GM12878 (cell line): ENCODE measurements around the gene TCF12. TPM values are rescaled to one million over a fixed set of nuclear protein-coding genes. Genes with fewer than 3 reads are reported as not detected.

Experiments
- ATAC-seq: fragments of 200-7000 bp; cut with Tn5 transposase; 3 replicates; pipeline ENCODE4 v1.9.1; 2020; ENCODE audit warnings: mild to moderate bottlenecking, moderate library complexity
- BruUV-seq: library from RNA; stranded (reverse); fragments of 400-500 nt; replicated peaks from 2 replicates; lab custom pipeline; 2021; lab: Mats Ljungman, UMichigan
- CTCF ChIA-PET: fragments of 300-600 bp; sonication (Branson Sonifier 250); formaldehyde crosslinking; extraction: SDS; loops from one replicate; lab custom pipeline; 2021; ENCODE audit warnings: inconsistent platforms; lab: Yijun Ruan, JAX
- POLR2A ChIA-PET: fragments of 350-600 bp; formaldehyde crosslinking; extraction: SDS; loops from one replicate; lab custom pipeline; 2021; ENCODE audit warnings: inconsistent platforms; lab: Charles Lee
- RAD21 ChIA-PET: fragments of 300-600 bp; sonication (Branson Sonifier 250); formaldehyde crosslinking; loops from one replicate; lab custom pipeline; 2023; ENCODE audit warnings: antibody characterized with exemption; ENCODE audit not compliant: unreplicated experiment; lab: Charles Lee
- SMC1A ChIA-PET: fragments of 300-600 bp; sonication (Branson Sonifier 250); formaldehyde crosslinking; loops from one replicate; lab custom pipeline; 2023; ENCODE audit not compliant: unreplicated experiment, uncharacterized antibody; lab: Charles Lee
- DNase-seq: peaks from one replicate; pipeline ENCODE4 v3.0.0-alpha.2; 2011; ENCODE audit warnings: low read depth, low spot score
- FAIRE-seq: peaks from 3 replicates; lab custom pipeline; 2011; peaks lifted over from hg19 to GRCh38; lab: Jason Lieb, UNC
- H2AFZ ChIP-seq: 2 replicates; pipeline ENCODE4 v1.6.0; 2011; ENCODE audit warnings: low read depth, low read length, control low read depth; ENCODE audit not compliant: control insufficient read depth
- H3K27ac ChIP-seq: 2 replicates; pipeline ENCODE4 v1.5.1; 2011; ENCODE audit warnings: control low read depth; ENCODE audit not compliant: control insufficient read depth, insufficient read depth
- H3K27me3 ChIP-seq, 2 experiments: replicated peaks in 1 of 2; 2 replicates each; pipeline versions ENCODE4 v1.6.0 to v1.6.1; 2011; ENCODE audit warnings: low read length in 1 of 2; ENCODE audit not compliant: control insufficient read depth in 2 of 2, insufficient read depth in 2 of 2
- H3K36me3 ChIP-seq, 2 experiments: 2 replicates each; pipeline ENCODE4 v1.5.1; 2011; ENCODE audit warnings: low read length in 1 of 2; ENCODE audit not compliant: control insufficient read depth in 2 of 2, insufficient read depth in 2 of 2
- H3K4me1 ChIP-seq: 2 replicates; pipeline ENCODE4 v1.6.1; 2011; ENCODE audit warnings: mild to moderate bottlenecking, low read length, moderate library complexity, mixed read lengths; ENCODE audit not compliant: control insufficient read depth, insufficient read depth
- H3K4me2 ChIP-seq: 2 replicates; pipeline ENCODE4 v1.6.0; 2011; ENCODE audit warnings: control low read depth; ENCODE audit not compliant: control insufficient read depth, insufficient read depth
- H3K4me3 ChIP-seq: fragments of 200-600 bp; sonication (generic); 2 replicates; pipeline ENCODE4 v1.5.1; 2016
- H3K79me2 ChIP-seq: 2 replicates; pipeline ENCODE4 v1.6.0; 2011; ENCODE audit warnings: low read length; ENCODE audit not compliant: control insufficient read depth, insufficient read depth
- H3K9ac ChIP-seq: 2 replicates; pipeline ENCODE4 v1.8.0; 2011; ENCODE audit warnings: low read length, control low read depth, mixed read lengths; ENCODE audit not compliant: control insufficient read depth, insufficient read depth
- H3K9me3 ChIP-seq: replicated peaks from 3 replicates; pipeline ENCODE4 v1.5.1; 2011; ENCODE audit warnings: mild to moderate bottlenecking, low read length; ENCODE audit not compliant: control insufficient read depth, insufficient read depth
- H4K20me1 ChIP-seq: 2 replicates; pipeline ENCODE4 v1.6.0; 2011; ENCODE audit not compliant: control insufficient read depth, insufficient read depth
- ATF7 ChIP-seq: fragments of 450-650 bp; IDR thresholded peaks from 2 replicates; pipeline ENCODE4 v1.6.1; 2016; ENCODE audit warnings: low read depth, mild to moderate bottlenecking
- EED ChIP-seq: sonication (generic); IDR thresholded peaks from 2 replicates; pipeline ENCODE4 v1.6.1; 2016; ENCODE audit warnings: antibody characterized with exemption, low read depth
- ETV6 ChIP-seq, 2 experiments: fragments of 450-650 bp in 1 of 2; IDR thresholded peaks in 1 of 2; conservative IDR thresholded peaks in 1 of 2; 2 replicates each; pipeline ENCODE4 v1.6.1; 2014; ENCODE audit warnings: antibody characterized with exemption in 1 of 2, borderline replicate concordance in 1 of 2, low read depth in 1 of 2, mild to moderate bottlenecking in 1 of 2, moderate library complexity in 1 of 2
- EZH2 ChIP-seq: IDR thresholded peaks from 2 replicates; pipeline ENCODE4 v1.6.1; 2012; ENCODE audit warnings: low read depth, mild to moderate bottlenecking, control low read depth, inconsistent platforms, low read length, borderline replicate concordance; ENCODE audit not compliant: control insufficient read depth
- HDAC2 ChIP-seq: fragments of 200-600 bp; sonication (generic); IDR thresholded peaks from 2 replicates; pipeline ENCODE4 v1.6.1; 2017
- NR2C2 ChIP-seq: IDR thresholded peaks from 2 replicates; pipeline ENCODE4 v1.6.1; 2011; ENCODE audit warnings: borderline replicate concordance, low read depth; ENCODE audit not compliant: control insufficient read depth, insufficient read length
- POLR2AphosphoS2 ChIP-seq: IDR thresholded peaks from 2 replicates; pipeline ENCODE4 v1.6.1; 2011; ENCODE audit warnings: low read depth, mild to moderate bottlenecking, low read length, improper control_type of control experiment, moderate library complexity
- SMARCA5 ChIP-seq: fragments of 450-650 bp; IDR thresholded peaks from 2 replicates; pipeline ENCODE4 v1.6.1; 2017; ENCODE audit warnings: mild to moderate bottlenecking
- TARDBP ChIP-seq: IDR thresholded peaks from 2 replicates; pipeline ENCODE4 v1.6.1; 2016; ENCODE audit warnings: borderline replicate concordance
- TCF3 ChIP-seq: IDR thresholded peaks from 2 replicates; pipeline ENCODE4 v1.6.1; 2012; ENCODE audit warnings: low read depth, mild to moderate bottlenecking, low read length, borderline replicate concordance; ENCODE audit not compliant: insufficient read depth
- WGBS: methylation state at CpG from one replicate; pipeline ENCODE4 v1.1.6; 2016; ENCODE audit warnings: low lambda C conversion rate; ENCODE audit not compliant: insufficient replicate concordance, insufficient coverage; ENCODE audit errors: missing lambda C conversion rate; 5-methylcytosine and 5-hydroxymethylcytosine counted together
- in situ Hi-C: fragments of 300-500 bp; cut with MboI; formaldehyde crosslinking; loops from 9 replicates; pipeline ENCODE4 v1.14.3; 2018; ENCODE audit warnings: mixed read lengths
- intact Hi-C: fragments of 100-400 bp; cut with micrococcal nuclease; formaldehyde crosslinking; loops from one replicate; pipeline ENCODE4 v1.14.2; 2022; ENCODE audit not compliant: unreplicated experiment
- polyA plus RNA-seq, 11 experiments: library from polyadenylated mRNA; depleted of rRNA in 4 of 11; unstranded in 6 of 11; stranded (reverse) in 5 of 11; fragments of >200 nt; fragmentation: Nextera tagmentation in 4 of 11; fragmentation: Illumina TruSeq in 1 of 11; extraction: Ambion mirVana in 4 of 11; extraction: Trizol in 1 of 11; gene quantifications; 1 replicate in 1 of 11; 2 replicates in 10 of 11; pipeline versions ENCODE4 v1.2.1 to v1.2.3, GENCODE V29; 2011 to 2016; ENCODE audit warnings: inconsistent platforms in 2 of 11, missing spikeins in 2 of 11, low read depth in 1 of 11
- total RNA-seq, 4 experiments: library from RNA; depleted of rRNA in 3 of 4; stranded (reverse); fragments of >200 nt in 3 of 4; fragmentation: Illumina TruSeq in 1 of 4; extraction: Trizol in 1 of 4; gene quantifications; 2 replicates each; pipeline versions ENCODE4 v1.2.1 to v1.2.3, GENCODE V29; 2013 to 2021
- TF ChIP-seq, protein P1 (sequence below): IDR thresholded peaks from 2 replicates; pipeline ENCODE4 v1.6.1; 2012; ENCODE audit warnings: improper control_type of control experiment, low read depth, low read length; ENCODE audit not compliant: insufficient replicate concordance
- TF ChIP-seq, protein P2 (sequence below): fragments of 450-650 bp; IDR thresholded peaks from 2 replicates; pipeline ENCODE4 v1.6.1; 2014; ENCODE audit warnings: mild to moderate bottlenecking
- TF ChIP-seq, protein P3 (sequence below): IDR thresholded peaks from 2 replicates; pipeline ENCODE4 v1.6.1; 2011; ENCODE audit warnings: low read depth, low read length, improper control_type of control experiment, borderline replicate concordance
- TF ChIP-seq, protein P4 (sequence below): IDR thresholded peaks from 2 replicates; pipeline ENCODE4 v1.6.1; 2011; ENCODE audit warnings: low read depth, mild to moderate bottlenecking, low read length, moderate library complexity, borderline replicate concordance; ENCODE audit errors: extremely low read depth

TCF12 gene
- total and polyA plus RNA-seq, 10 of the 15 experiments (the other 5 are each of a cell fraction or from before 2014, with no cell fraction given): 8.2 to 70.9 (median 49.5) TPM

DNA sequence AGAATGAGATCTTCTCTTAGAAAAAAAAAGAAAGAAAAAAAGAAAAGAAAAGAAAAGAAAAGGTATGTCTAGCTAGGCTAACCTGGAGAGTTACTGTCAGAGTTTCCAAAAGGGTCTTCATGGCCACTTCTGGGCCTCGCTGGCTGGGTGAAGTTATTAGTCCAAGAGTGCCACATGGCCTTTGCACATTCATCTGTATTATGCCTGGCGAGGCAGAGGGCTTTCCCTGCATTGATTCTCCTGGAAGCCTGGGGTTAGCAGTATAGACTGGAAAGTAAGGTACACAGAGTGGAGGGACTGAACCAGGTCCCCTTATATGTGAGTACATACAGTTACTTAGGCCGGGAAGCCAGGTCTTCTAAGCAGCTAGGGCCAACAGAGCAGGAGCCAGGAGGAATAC is 403.0 kb downstream of the TCF12 start (continued):
- TF ChIP-seq, protein P1, sequence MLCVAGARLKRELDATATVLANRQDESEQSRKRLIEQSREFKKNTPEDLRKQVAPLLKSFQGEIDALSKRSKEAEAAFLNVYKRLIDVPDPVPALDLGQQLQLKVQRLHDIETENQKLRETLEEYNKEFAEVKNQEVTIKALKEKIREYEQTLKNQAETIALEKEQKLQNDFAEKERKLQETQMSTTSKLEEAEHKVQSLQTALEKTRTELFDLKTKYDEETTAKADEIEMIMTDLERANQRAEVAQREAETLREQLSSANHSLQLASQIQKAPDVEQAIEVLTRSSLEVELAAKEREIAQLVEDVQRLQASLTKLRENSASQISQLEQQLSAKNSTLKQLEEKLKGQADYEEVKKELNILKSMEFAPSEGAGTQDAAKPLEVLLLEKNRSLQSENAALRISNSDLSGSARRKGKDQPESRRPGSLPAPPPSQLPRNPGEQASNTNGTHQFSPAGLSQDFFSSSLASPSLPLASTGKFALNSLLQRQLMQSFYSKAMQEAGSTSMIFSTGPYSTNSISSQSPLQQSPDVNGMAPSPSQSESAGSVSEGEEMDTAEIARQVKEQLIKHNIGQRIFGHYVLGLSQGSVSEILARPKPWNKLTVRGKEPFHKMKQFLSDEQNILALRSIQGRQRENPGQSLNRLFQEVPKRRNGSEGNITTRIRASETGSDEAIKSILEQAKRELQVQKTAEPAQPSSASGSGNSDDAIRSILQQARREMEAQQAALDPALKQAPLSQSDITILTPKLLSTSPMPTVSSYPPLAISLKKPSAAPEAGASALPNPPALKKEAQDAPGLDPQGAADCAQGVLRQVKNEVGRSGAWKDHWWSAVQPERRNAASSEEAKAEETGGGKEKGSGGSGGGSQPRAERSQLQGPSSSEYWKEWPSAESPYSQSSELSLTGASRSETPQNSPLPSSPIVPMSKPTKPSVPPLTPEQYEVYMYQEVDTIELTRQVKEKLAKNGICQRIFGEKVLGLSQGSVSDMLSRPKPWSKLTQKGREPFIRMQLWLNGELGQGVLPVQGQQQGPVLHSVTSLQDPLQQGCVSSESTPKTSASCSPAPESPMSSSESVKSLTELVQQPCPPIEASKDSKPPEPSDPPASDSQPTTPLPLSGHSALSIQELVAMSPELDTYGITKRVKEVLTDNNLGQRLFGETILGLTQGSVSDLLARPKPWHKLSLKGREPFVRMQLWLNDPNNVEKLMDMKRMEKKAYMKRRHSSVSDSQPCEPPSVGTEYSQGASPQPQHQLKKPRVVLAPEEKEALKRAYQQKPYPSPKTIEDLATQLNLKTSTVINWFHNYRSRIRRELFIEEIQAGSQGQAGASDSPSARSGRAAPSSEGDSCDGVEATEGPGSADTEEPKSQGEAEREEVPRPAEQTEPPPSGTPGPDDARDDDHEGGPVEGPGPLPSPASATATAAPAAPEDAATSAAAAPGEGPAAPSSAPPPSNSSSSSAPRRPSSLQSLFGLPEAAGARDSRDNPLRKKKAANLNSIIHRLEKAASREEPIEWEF: no peak
- TF ChIP-seq POLR2AphosphoS2: no peak
- TF ChIP-seq, protein P2, sequence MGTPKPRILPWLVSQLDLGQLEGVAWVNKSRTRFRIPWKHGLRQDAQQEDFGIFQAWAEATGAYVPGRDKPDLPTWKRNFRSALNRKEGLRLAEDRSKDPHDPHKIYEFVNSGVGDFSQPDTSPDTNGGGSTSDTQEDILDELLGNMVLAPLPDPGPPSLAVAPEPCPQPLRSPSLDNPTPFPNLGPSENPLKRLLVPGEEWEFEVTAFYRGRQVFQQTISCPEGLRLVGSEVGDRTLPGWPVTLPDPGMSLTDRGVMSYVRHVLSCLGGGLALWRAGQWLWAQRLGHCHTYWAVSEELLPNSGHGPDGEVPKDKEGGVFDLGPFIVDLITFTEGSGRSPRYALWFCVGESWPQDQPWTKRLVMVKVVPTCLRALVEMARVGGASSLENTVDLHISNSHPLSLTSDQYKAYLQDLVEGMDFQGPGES: no peak

DNA sequence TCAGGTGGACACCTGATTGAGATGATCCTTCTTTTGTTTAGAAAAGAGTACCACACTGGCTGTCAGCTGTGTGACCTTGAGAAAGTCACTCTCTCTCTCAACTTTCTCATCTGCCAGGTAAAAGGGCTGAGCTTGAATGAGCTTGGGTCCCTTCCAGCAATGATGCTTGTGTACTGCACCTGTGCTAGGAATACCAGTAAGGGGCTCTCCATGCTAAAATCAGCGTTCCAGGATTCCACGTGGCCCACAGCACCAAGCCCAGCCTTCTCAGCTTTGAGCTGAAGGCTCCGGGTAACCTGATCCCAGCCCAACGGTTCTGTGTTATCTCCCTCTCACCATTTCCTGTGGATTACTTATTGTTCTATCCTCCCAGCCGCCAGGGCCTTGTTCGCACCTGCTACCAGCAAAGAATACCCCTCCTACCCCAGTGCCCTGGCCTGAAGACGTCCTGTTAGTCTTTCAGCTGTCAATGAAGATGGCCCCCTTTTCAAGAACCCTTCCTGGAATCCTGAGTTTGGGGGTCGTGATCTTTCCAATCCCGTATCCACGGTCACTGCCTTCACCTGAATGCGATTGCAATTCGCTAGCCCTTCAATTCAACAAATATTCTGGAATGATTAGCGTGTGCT is 403.6 kb downstream of the TCF12 start:
- no peaks in the 10 kb centered on the region for H3K36me3 ChIP-seq
- no peaks in the 10 kb centered on the region for H3K4me1 ChIP-seq
- SMC1A ChIA-PET: interaction anchor here (0.6 kb wide), 1 partner anchor 248 kb away, joined by 5 read pairs; no protein-coding TSS in a partner anchor
- no peaks in the 10 kb centered on the region for H3K27me3 ChIP-seq
- H4K20me1 ChIP-seq: no peaks in the 10 kb centered on the region
- CTCF ChIA-PET: interaction anchor here (1.2 to 2.3 kb wide), 4 partner anchors 15 to 206 kb away, joined by 3 to 5 read pairs (median 4); no protein-coding TSS in a partner anchor
- no peak for DNase-seq
- no peak overlapping the region for H3K4me3 ChIP-seq
- 64% methylated on average over 13 of the region's 13 CpGs for WGBS
- POLR2A ChIA-PET: no interaction called here
- H3K27ac ChIP-seq: no peak overlapping the region
- in situ Hi-C loops (no loop called here), intact Hi-C loops (no loop called here)
- no TSS peak for BruUV-seq
- no peak for ATAC-seq
- FAIRE-seq: no peak
- RAD21 ChIA-PET: interaction anchor here (1.3 kb wide), 1 partner anchor 16 kb away, joined by 3 read pairs; no protein-coding TSS in a partner anchor
- no peak overlapping the region for H3K9ac ChIP-seq
- no peak overlapping the region for H2AFZ ChIP-seq
- H3K9me3 ChIP-seq: no peaks in the 10 kb centered on the region
- no peaks in the 10 kb centered on the region for H3K79me2 ChIP-seq
- no peak overlapping the region for H3K4me2 ChIP-seq
- TF ChIP-seq EED: no peak
- TF ChIP-seq EZH2: no peak
- no peak for TF ChIP-seq ATF7
- no peak for TF ChIP-seq TCF3
- no peak for TF ChIP-seq HDAC2
- no peak for TF ChIP-seq NR2C2
- TF ChIP-seq TARDBP: no peak
- no peak for TF ChIP-seq ETV6 (conservative IDR thresholded peaks at IDR 0.05 in 1 of 2, IDR thresholded peaks at IDR 0.05 in 1 of 2; ENCODE audit: borderline replicate concordance in 1 of 2, low read depth in 1 of 2)
- TF ChIP-seq, protein P3, sequence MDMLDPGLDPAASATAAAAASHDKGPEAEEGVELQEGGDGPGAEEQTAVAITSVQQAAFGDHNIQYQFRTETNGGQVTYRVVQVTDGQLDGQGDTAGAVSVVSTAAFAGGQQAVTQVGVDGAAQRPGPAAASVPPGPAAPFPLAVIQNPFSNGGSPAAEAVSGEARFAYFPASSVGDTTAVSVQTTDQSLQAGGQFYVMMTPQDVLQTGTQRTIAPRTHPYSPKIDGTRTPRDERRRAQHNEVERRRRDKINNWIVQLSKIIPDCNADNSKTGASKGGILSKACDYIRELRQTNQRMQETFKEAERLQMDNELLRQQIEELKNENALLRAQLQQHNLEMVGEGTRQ: no peak
- TF ChIP-seq SMARCA5: no peak
- TF ChIP-seq, protein P4, sequence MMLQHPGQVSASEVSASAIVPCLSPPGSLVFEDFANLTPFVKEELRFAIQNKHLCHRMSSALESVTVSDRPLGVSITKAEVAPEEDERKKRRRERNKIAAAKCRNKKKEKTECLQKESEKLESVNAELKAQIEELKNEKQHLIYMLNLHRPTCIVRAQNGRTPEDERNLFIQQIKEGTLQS: no peak
